Smooth muscle cell (in vitro differentiated cells): ENCODE data around the gene ERH. TPM values are rescaled to one million over a fixed set of nuclear protein-coding genes. Genes with fewer than 3 reads are reported as not detected.
A peak's percentile ranks its signal among the peaks of the same experiment; 100 is the strongest.

Experiments
- DNase-seq: peaks from one replicate; lab custom pipeline; 2025; ENCODE audit not compliant: unreplicated experiment; lab: John Stamatoyannopoulos, UW
- H2AFZ ChIP-seq: fragments of 200-600 bp; sonication (generic); 2 replicates; pipeline ENCODE4 v1.6.0; 2016; ENCODE audit warnings: antibody characterized with exemption, low read depth, mild to moderate bottlenecking
- H3F3A ChIP-seq: fragments of 200-600 bp; sonication (generic); 2 replicates; pipeline ENCODE4 v1.6.0; 2017; ENCODE audit warnings: antibody characterized with exemption, low read depth
- H3K27ac ChIP-seq: fragments of 200-600 bp; sonication (generic); 2 replicates; pipeline ENCODE4 v1.5.1; 2016; ENCODE audit warnings: low read depth, mild to moderate bottlenecking
- H3K27me3 ChIP-seq: fragments of 200-600 bp; sonication (generic); 2 replicates; pipeline ENCODE4 v1.6.1; 2016; ENCODE audit warnings: low read depth, mild to moderate bottlenecking
- H3K36me3 ChIP-seq: fragments of 200-600 bp; sonication (generic); 2 replicates; pipeline ENCODE4 v1.5.1; 2016; ENCODE audit warnings: low read depth
- H3K4me1 ChIP-seq: fragments of 200-600 bp; sonication (generic); 2 replicates; pipeline ENCODE4 v1.5.1; 2016; ENCODE audit warnings: low read depth
- H3K4me2 ChIP-seq: fragments of 200-600 bp; sonication (generic); 2 replicates; pipeline ENCODE4 v1.6.0; 2016; ENCODE audit warnings: mild to moderate bottlenecking
- H3K4me3 ChIP-seq: fragments of 200-600 bp; sonication (generic); 2 replicates; pipeline ENCODE4 v1.5.1; 2016; ENCODE audit warnings: mild to moderate bottlenecking
- H3K79me2 ChIP-seq: fragments of 200-600 bp; sonication (generic); 2 replicates; pipeline ENCODE4 v1.6.0; 2016; ENCODE audit warnings: low read depth, mild to moderate bottlenecking
- H3K9ac ChIP-seq: fragments of 200-600 bp; sonication (generic); 2 replicates; pipeline ENCODE4 v1.6.0; 2016; ENCODE audit warnings: low read depth
- H3K9me3 ChIP-seq: fragments of 200-600 bp; sonication (generic); replicated peaks from 2 replicates; pipeline ENCODE4 v1.5.1; 2016; ENCODE audit warnings: low read depth
- H4K20me1 ChIP-seq: fragments of 200-600 bp; sonication (generic); 2 replicates; pipeline ENCODE4 v1.6.0; 2016; ENCODE audit warnings: low read depth
- WGBS: methylation state at CpG from one replicate; pipeline ENCODE4 v1.1.7; 2016; ENCODE audit warnings: low lambda C conversion rate; 5-methylcytosine and 5-hydroxymethylcytosine counted together
- polyA plus RNA-seq: library from polyadenylated mRNA; unstranded; fragments of >200 nt; fragmentation: Nextera tagmentation; extraction: Ambion mirVana; gene quantifications from 2 replicates; pipeline ENCODE4 v1.2.1, GENCODE V29; 2016
- total RNA-seq: library from RNA; depleted of rRNA; stranded (reverse); fragments of >200 nt; gene quantifications from 2 replicates; pipeline ENCODE4 v1.2.3, GENCODE V29; 2014
- TF ChIP-seq, protein P1 (sequence below): fragments of 200-600 bp; sonication (generic); IDR thresholded peaks from 2 replicates; pipeline ENCODE4 v1.5.1; 2017; ENCODE audit warnings: borderline replicate concordance, mild to moderate bottlenecking, antibody characterized with exemption; ENCODE audit not compliant: insufficient read depth, poor library complexity, severe bottlenecking

The ERH gene
- total and polyA plus RNA-seq, 2 experiments from 2014 or later, result 118 to 208 TPM

DNA sequence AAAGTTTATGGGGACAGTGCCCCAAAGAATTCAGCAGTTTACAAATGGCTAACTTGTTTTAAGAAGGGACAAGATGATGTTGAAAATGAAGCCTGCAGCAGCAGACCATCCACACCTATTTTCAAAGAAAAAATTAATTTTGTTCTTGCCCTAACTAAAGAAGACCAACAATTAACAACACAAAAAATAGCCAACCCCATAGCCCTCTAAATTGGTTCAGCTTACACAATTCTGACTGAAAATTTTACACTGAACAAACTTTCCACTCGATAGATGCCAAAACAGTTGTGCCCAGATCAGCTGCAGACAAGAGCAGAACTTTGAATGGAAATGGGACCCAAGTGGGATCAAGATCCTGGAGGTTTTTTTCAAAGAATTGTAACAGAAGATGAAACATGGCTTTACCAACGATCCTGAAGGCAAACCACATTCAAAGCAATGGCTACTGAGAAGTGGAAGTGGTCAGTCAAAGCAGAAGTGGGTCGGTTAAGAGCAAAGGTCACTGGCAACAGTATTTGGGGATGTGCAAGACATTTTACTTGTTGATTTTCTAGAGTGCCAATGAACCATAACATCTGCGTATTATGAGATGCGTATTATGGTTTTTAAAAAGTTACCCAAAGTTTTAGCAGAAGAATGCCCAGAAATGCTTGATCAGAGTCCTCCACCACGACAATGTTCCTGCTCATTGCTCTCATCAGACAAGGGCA is 30.3 kb upstream of the ERH start:
- no peaks in the 10 kb centered on the region for H3K4me1 ChIP-seq
- no peaks in the 10 kb centered on the region for H3K27me3 ChIP-seq
- TF ChIP-seq, protein P1, sequence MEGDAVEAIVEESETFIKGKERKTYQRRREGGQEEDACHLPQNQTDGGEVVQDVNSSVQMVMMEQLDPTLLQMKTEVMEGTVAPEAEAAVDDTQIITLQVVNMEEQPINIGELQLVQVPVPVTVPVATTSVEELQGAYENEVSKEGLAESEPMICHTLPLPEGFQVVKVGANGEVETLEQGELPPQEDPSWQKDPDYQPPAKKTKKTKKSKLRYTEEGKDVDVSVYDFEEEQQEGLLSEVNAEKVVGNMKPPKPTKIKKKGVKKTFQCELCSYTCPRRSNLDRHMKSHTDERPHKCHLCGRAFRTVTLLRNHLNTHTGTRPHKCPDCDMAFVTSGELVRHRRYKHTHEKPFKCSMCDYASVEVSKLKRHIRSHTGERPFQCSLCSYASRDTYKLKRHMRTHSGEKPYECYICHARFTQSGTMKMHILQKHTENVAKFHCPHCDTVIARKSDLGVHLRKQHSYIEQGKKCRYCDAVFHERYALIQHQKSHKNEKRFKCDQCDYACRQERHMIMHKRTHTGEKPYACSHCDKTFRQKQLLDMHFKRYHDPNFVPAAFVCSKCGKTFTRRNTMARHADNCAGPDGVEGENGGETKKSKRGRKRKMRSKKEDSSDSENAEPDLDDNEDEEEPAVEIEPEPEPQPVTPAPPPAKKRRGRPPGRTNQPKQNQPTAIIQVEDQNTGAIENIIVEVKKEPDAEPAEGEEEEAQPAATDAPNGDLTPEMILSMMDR, result no peak
- DNase-seq, result no peak
- no peaks in the 10 kb centered on the region for H3K9me3 ChIP-seq
- 97% methylated on average over 6 of the region's 6 CpGs for WGBS
- H3K27ac ChIP-seq, result no peak overlapping the region
- peaks cover 77% of the 10 kb centered on the region for H4K20me1 ChIP-seq
- no peak overlapping the region for H2AFZ ChIP-seq
- H3F3A ChIP-seq, result no peaks in the 10 kb centered on the region
- no peak overlapping the region for H3K9ac ChIP-seq
- H3K4me2 ChIP-seq, result no peak overlapping the region
- H3K36me3 ChIP-seq, result peaks cover 4% of the 10 kb centered on the region
- H3K4me3 ChIP-seq, result no peak overlapping the region
- H3K79me2 ChIP-seq, result peaks cover 35% of the 10 kb centered on the region

DNA sequence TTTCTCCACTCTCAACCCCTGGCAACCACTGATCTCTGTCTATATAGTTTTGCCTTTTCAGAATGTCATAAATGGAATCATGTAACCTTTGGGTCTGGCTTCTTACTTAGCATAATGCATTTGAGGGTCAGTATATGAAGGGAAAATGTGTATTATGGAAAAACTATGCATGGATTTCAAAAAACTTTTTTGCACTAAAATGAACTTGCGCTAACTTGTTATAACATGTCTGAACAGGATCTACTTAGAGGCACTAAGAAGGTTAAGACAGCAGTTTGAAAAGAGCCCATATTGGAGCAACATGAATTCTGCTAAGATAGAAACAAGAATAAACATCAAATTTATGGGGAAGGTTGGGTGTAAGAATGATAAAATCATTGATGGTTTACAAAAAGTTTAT is 29.5 kb upstream of the ERH start:
- H3K4me1 ChIP-seq, result no peaks in the 10 kb centered on the region
- H3K4me3 ChIP-seq, result no peak overlapping the region
- H2AFZ ChIP-seq, result no peak overlapping the region
- no peaks in the 10 kb centered on the region for H3F3A ChIP-seq
- 97% methylated on average over 1 of the region's 1 CpG for WGBS
- H3K4me2 ChIP-seq, result no peak overlapping the region
- H4K20me1 ChIP-seq, result peaks cover 75% of the 10 kb centered on the region
- TF ChIP-seq, protein P1, result no peak
- H3K9ac ChIP-seq, result no peak overlapping the region
- no peak for DNase-seq
- no peak overlapping the region for H3K27ac ChIP-seq
- no peaks in the 10 kb centered on the region for H3K27me3 ChIP-seq
- no peaks in the 10 kb centered on the region for H3K9me3 ChIP-seq
- H3K79me2 ChIP-seq, result peaks cover 32% of the 10 kb centered on the region
- H3K36me3 ChIP-seq, result peaks cover 4% of the 10 kb centered on the region

DNA sequence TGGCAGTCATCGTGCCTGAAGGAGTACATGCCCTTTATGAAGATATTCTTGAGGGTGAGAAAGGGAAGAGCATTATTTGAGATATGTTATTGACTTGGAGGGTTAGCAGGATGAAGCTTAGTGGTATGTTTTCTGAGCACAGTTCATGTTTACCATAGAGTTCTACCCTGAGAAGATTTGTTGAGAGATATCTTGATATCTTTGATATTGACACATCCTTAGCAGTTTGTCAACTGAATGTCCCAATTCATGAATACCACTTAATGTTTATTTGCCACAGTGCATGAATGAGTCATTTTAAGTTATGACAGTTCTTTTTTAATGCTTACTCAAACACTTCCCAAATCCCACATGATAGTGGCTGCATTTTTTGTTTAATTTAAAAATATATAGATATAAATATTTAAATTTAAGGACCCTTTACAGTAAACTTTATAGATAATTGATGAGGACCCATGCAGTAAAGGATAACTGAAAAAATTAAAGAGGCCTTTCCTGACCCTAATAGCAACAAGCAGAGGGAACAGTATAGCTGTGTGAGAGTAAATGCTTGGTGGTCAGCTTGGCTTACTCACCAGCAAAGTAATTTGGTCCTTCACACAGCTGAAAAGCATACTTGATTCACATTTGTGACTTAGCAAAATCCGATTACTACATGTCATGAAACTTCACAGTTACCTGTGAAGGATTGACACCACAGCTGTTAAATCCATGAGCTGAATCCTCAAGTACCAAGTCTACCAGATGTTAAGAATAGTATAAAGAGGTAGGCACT is 26.2 kb upstream of the ERH start:
- H3K79me2 ChIP-seq, result peaks cover 37% of the 10 kb centered on the region
- peaks cover 77% of the 10 kb centered on the region for H4K20me1 ChIP-seq
- H3K4me2 ChIP-seq, result no peak overlapping the region
- no peak overlapping the region for H3K4me3 ChIP-seq
- TF ChIP-seq, protein P1, result no peak
- H3K9me3 ChIP-seq, result no peaks in the 10 kb centered on the region
- H3K36me3 ChIP-seq, result peaks cover 4% of the 10 kb centered on the region
- no peak overlapping the region for H3K9ac ChIP-seq
- H3K27ac ChIP-seq, result peak overlapping the region; percentile 14
- H3F3A ChIP-seq, result no peaks in the 10 kb centered on the region
- no peak for DNase-seq
- no peak overlapping the region for H2AFZ ChIP-seq
- no peaks in the 10 kb centered on the region for H3K4me1 ChIP-seq
- WGBS, result 97% methylated on average over 2 of the region's 2 CpGs
- no peaks in the 10 kb centered on the region for H3K27me3 ChIP-seq
